ENCODE results near the gene ROGDI. TPM values are rescaled to one million over a fixed set of nuclear protein-coding genes. Genes with fewer than 3 reads are reported as not detected.

Gene ROGDI
- total and polyA plus RNA-seq, 3 donors from 2014 or later, result 27.3 to 37.0 (median 30.0) TPM

DNA sequence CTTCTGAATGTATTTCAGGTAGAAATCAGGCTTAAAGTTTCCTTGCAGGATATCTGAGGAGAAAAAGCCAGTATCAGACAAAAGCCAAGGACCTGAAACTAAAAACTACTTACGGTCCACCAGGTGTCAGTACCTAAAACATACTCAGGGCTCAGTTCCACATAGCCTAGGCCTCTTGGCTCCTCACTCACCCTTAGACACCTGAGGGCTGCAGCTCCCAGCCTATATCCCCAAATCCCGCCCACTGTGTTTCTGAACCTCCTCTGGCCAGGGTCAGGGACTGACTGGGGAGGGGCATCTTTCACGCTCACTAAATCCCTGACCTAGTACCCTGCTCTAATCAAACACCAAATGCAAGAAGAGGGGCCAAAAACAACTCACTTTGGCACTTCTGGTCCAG, 8.8 kb upstream of the ROGDI start:
- Histone ChIP-seq H3K36me3 (ENCODE audit: low read depth, missing control alignments) (no peaks in the 10 kb centered on the region), H3K4me3 (no peak overlapping the region), H3K4me1 (no peaks in the 10 kb centered on the region), H3K27ac (no peak overlapping the region), H3K27me3 (no peaks in the 10 kb centered on the region), H3K9me3 (no peaks in the 10 kb centered on the region)
- WGBS, 2 donors, result 94 to 100% methylated on average over 3 of the region's 3 CpGs
- DNase-seq, result no peak
- no peak for TF ChIP-seq POLR2A (IDR thresholded peaks at IDR 0.05)
- TF ChIP-seq, protein P1, sequence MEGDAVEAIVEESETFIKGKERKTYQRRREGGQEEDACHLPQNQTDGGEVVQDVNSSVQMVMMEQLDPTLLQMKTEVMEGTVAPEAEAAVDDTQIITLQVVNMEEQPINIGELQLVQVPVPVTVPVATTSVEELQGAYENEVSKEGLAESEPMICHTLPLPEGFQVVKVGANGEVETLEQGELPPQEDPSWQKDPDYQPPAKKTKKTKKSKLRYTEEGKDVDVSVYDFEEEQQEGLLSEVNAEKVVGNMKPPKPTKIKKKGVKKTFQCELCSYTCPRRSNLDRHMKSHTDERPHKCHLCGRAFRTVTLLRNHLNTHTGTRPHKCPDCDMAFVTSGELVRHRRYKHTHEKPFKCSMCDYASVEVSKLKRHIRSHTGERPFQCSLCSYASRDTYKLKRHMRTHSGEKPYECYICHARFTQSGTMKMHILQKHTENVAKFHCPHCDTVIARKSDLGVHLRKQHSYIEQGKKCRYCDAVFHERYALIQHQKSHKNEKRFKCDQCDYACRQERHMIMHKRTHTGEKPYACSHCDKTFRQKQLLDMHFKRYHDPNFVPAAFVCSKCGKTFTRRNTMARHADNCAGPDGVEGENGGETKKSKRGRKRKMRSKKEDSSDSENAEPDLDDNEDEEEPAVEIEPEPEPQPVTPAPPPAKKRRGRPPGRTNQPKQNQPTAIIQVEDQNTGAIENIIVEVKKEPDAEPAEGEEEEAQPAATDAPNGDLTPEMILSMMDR (IDR thresholded peaks at IDR 0.05), result no peak
- intact Hi-C loops (cut with DNase I; ENCODE audit: low total_unique reads), result no loop called here

DNA sequence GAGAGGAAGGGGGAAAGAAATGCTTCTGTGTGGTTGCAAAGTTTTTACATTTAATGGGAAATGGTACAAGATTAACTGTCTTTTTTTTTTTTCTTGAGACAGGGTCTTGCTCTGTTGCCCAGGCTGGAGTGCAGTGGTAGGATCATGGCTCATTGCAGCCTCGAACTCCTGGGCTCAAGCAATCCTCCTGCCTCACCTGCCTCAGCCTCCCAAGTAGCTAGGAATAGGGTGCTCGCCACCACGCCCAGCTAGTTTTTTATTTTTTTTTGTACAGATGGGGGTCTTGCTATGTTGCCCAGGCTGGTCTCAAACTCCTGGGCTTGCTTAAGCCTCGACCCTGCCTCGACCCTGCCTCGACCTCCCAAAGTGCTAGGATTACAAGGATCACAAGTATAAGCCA, 3.8 kb upstream of the ROGDI start:
- intact Hi-C loops (cut with DNase I; ENCODE audit: low total_unique reads), result no loop called here
- H3K27me3 ChIP-seq, result no peaks in the 10 kb centered on the region
- H3K4me3 ChIP-seq, result no peak overlapping the region
- TF ChIP-seq, protein P1 (IDR thresholded peaks at IDR 0.05), result no peak
- no peak for TF ChIP-seq POLR2A (IDR thresholded peaks at IDR 0.05)
- peaks cover 9% of the 10 kb centered on the region for H3K4me1 ChIP-seq
- no peak for DNase-seq
- no peaks in the 10 kb centered on the region for H3K36me3 ChIP-seq (ENCODE audit: low read depth, missing control alignments)
- 91 to 96% methylated on average over 6 of the region's 6 CpGs for WGBS, 2 donors
- H3K27ac ChIP-seq, result no peak overlapping the region
- H3K9me3 ChIP-seq, result no peaks in the 10 kb centered on the region

DNA sequence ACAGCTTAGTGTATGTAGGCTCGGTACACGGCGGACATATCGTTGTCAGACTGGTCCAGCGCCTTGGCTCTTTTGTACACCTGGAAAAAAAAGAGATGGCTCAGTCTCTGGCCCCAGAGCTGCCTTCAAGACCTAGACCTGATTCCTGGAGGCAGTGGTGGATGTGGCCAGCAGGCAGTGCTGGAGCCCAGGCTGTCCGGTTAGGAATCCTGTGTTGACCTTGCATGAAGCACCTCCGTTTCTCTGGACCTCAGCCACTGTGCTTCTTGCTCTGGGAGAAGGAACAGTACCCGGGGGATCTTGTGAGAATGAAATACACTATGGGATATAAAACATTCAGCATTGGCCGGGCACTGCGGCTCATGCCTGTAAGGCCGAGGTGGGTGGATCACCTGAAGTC, 2.8 kb upstream of the ROGDI start:
- H3K36me3 ChIP-seq (ENCODE audit: low read depth, missing control alignments), result no peaks in the 10 kb centered on the region
- no peak overlapping the region for H3K4me3 ChIP-seq
- intact Hi-C loops (cut with DNase I; ENCODE audit: low total_unique reads), result no loop called here
- WGBS, 2 donors, result 75 to 89% methylated on average over 8 to 11 of the region's 11 CpGs
- no peaks in the 10 kb centered on the region for H3K9me3 ChIP-seq
- peak; percentile 36 for DNase-seq
- H3K4me1 ChIP-seq, result peaks cover 12% of the 10 kb centered on the region
- no peak for TF ChIP-seq POLR2A (IDR thresholded peaks at IDR 0.05)
- TF ChIP-seq, protein P1 (IDR thresholded peaks at IDR 0.05), result no peak
- peak overlapping the region in 1 of 2 donors; percentile 42 for H3K27ac ChIP-seq
- no peaks in the 10 kb centered on the region for H3K27me3 ChIP-seq

DNA sequence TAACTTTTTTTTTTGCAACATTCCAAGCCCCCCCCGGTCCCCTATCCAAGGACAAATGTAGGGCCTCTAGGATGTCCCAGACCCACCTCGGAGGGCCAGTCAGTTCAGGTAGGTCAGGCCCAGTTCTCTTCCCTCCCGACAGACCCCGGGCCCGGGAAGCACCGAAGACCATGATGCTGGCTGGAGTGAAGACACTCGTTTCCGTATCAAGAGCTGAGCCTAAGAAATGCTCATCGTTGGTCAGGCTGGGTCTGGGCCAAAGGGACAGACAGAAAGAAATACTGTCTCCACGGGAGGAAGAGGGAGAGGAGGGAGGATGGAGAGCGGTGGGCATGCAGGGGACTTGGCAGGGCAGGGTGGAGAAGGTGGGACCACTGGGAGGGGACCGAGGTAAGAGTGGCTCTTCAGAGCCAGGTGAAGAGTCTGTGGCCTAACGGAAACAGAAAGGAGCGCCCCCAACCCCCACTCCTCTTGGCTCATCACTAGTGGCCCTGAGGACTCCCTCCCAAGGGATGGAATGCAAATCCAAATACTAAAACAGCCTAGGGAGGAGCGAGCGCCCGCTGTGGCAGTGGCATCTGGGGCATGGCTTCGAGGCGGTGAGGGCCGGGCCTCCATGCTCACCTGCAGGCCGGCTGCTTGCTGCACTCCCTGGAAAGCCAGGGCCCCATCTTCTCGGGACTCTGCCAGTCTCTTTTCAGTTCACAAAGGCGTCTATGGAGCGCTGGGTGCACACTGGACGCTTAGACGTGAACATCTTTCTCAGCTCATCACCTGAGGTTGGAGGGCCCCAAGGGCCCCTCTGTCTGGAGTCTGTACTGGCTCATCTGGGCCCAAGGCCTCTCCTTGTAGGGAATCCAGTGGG, 1.7 kb upstream of the ROGDI start:
- 68 to 78% methylated on average over 24 to 25 of the region's 26 CpGs for WGBS, 2 donors
- DNase-seq, result no peak
- TF ChIP-seq, protein P1 (IDR thresholded peaks at IDR 0.05), result no peak
- no peak for TF ChIP-seq POLR2A (IDR thresholded peaks at IDR 0.05)
- Histone ChIP-seq H3K27ac (peak overlapping the region in 1 of 2 donors; percentile 42), H3K4me1 (peaks cover 12% of the 10 kb centered on the region), H3K9me3 (no peaks in the 10 kb centered on the region), H3K4me3 (no peak overlapping the region), H3K27me3 (no peaks in the 10 kb centered on the region), H3K36me3 (ENCODE audit: low read depth, missing control alignments) (no peaks in the 10 kb centered on the region)
- intact Hi-C loops (cut with DNase I; ENCODE audit: low total_unique reads), result no loop called here
